ENCODE results near the gene PARVB. TPM values are rescaled to one million over a fixed set of nuclear protein-coding genes. Genes with fewer than 3 reads are reported as not detected.

PARVB gene
- total RNA-seq, 4 donors from 2014 or later, result 6.6 to 144 (median 30.1) TPM

DNA sequence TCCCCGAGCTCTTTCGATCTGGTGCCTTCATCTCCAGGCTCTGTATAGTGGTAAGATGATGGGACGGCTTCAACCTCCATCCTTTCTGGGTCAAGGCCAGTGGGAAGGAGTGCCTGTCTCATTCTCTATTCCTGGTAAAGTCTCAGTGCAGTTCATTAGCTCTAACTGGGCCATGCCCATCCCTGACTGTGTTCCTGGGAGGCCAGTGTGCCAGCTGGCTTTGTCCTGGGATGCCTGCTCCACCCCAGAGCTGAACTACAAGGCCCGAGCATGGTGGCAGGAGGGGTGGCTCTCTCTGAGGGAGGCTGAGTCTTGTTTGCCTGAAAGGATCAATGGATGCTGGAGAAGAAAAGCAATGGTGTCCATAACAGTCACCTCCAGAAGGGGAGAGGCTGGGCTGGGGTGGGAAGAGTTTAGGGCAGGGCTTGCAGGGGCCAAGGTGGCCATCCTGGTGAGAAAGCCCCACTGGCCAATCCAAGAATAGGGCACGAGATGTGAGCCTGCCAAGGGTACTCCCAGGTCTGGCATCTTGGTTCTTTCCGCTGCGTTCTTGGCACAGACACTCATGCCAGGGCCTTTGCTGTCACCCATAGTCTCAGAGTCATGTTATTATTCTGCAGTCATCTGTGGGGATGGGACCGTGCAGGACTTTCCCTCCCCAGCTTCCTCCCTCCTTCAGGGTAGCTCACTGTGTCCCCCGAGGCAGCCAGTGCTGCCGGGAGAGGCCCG is 60.1 kb downstream of the PARVB start:
- 89 to 100% methylated on average over 1 to 11 of the region's 11 CpGs for WGBS, 2 donors (ENCODE audit: low coverage in 1 of 2)
- Histone ChIP-seq H3K4me1 (peaks cover 0 to 28% (median 6%) of the 10 kb centered on the region in 4 donors), H3K27me3 (no peaks in the 10 kb centered on the region), H3K9me3 (no peaks in the 10 kb centered on the region), H3K27ac (no peak overlapping the region), H3K36me3 (no peaks in the 10 kb centered on the region), H3K4me3 (no peak overlapping the region)
- in situ Hi-C loops (cut with MboI; ENCODE audit: low pct_ligation_motif_present in 1 of 4, low pct_unique_long_range_greater_than_20kb in 1 of 4, low sequenced_read_pairs in 3 of 4) (loop anchor here in 3 of 4 donors (10.0 kb wide), 2 partner anchors 89 to 541 kb away; no protein-coding TSS in a partner anchor), intact Hi-C loops (cut with DNase I; ENCODE audit: low total_unique reads) (loop anchor here (5.0 to 10.0 kb wide), 3 partner anchors 92 to 543 kb away; no protein-coding TSS in a partner anchor)
- no peak for TF ChIP-seq POLR2AphosphoS5 (IDR thresholded peaks at IDR 0.05)
- TF ChIP-seq, protein P1, sequence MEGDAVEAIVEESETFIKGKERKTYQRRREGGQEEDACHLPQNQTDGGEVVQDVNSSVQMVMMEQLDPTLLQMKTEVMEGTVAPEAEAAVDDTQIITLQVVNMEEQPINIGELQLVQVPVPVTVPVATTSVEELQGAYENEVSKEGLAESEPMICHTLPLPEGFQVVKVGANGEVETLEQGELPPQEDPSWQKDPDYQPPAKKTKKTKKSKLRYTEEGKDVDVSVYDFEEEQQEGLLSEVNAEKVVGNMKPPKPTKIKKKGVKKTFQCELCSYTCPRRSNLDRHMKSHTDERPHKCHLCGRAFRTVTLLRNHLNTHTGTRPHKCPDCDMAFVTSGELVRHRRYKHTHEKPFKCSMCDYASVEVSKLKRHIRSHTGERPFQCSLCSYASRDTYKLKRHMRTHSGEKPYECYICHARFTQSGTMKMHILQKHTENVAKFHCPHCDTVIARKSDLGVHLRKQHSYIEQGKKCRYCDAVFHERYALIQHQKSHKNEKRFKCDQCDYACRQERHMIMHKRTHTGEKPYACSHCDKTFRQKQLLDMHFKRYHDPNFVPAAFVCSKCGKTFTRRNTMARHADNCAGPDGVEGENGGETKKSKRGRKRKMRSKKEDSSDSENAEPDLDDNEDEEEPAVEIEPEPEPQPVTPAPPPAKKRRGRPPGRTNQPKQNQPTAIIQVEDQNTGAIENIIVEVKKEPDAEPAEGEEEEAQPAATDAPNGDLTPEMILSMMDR (IDR thresholded peaks at IDR 0.05), result no peak
- TF ChIP-seq POLR2A (IDR thresholded peaks at IDR 0.05), result no peak
- TF ChIP-seq EP300 (IDR thresholded peaks at IDR 0.05; ENCODE audit: low read depth), result no peak
- DNase-seq, result no peak

DNA sequence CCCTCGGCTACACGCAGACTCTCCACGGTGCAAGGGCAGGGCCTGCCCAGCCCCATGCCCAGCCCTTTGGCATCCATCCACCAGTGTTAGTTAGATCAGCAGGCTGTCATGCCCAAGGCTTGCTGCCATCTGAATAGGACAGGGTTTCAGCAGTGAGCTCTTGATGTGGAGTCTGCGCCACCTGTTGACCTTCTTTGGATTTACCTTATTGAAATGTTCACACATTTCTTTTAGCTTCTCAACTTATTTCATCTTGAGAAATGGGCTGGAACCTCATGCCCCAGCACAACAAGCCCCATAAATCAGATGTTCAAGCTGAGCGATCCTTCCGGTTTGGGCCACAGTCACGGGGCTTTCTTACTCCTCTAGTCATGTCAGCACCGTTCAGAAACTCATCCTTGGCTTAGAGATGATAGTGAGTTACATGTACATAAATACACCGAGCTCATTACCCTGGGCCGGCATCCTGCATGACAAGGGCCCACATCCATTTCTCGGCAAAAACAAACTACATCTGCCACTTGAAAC is 61.7 kb downstream of the PARVB start:
- intact Hi-C loops (cut with DNase I; ENCODE audit: low total_unique reads) (loop anchor here (5.0 to 10.0 kb wide), 2 partner anchors 71 to 239 kb away; no protein-coding TSS in a partner anchor), in situ Hi-C loops (cut with MboI; ENCODE audit: low pct_ligation_motif_present in 1 of 4, low pct_unique_long_range_greater_than_20kb in 1 of 4, low sequenced_read_pairs in 3 of 4) (loop anchor here in 3 of 4 donors (5.0 to 10.0 kb wide), 3 partner anchors 89 to 539 kb away; no protein-coding TSS in a partner anchor)
- DNase-seq, result peak; percentile 72
- peak overlapping the region; percentile 39 to 68 (median 56) for H3K27ac ChIP-seq
- peaks cover 0 to 29% (median 6%) of the 10 kb centered on the region in 4 donors for H3K4me1 ChIP-seq
- 56% methylated on average over 11 of the region's 11 CpGs; no CpG with 5 or more reads in 1 of the 2 donors for WGBS, 2 donors (ENCODE audit: low coverage in 1 of 2)
- no peak overlapping the region for H3K4me3 ChIP-seq
- H3K36me3 ChIP-seq, result no peaks in the 10 kb centered on the region
- no peaks in the 10 kb centered on the region for H3K27me3 ChIP-seq
- TF ChIP-seq EP300 (IDR thresholded peaks at IDR 0.05; ENCODE audit: low read depth), result no peak
- TF ChIP-seq, protein P1 (IDR thresholded peaks at IDR 0.05), result peak; percentile 27 to 51 (median 36)
- no peaks in the 10 kb centered on the region for H3K9me3 ChIP-seq

DNA sequence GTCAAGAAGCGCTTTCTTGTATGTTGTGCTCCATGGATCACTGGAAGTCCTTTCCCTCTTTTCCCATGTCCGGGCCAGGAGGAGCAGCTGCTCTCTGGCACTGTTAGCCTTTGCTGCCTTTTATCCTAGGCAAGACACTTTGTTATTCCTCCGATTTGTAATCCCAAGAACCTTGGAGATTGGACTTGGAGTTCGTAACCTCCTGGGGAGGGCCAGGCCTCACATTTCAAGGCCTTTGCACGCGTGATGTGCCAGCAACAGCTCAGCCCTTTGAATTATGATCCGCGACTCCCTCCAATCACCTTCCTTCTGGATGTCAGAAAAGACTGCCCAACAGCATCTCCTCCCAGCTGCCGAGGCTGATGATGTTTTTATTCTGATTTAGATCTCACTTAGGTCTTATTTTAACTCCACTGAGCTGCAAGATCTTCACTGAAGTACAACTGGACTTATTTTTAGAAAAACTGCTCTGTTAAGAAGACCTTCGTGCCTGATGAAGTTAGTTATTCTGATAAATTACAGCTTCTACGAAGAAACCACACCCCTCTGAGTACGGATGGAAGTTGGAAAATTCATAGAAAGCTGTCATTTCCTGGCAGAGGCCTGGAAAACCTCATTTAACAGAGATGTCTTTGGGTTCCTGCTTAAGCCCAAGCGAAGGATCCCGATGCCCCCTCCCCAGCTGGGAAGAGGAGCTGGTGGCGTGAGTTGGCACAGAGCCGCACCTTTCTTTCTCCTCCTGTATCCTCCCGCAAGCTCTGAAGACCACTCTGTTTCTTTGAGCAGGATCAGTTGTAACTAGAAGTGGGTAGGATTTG is 62.4 kb downstream of the PARVB start:
- 49 to 59% methylated on average over 14 to 17 of the region's 17 CpGs for WGBS, 2 donors (ENCODE audit: low coverage in 1 of 2)
- no peaks in the 10 kb centered on the region for H3K36me3 ChIP-seq
- peak; percentile 25 for DNase-seq
- no peak overlapping the region for H3K4me3 ChIP-seq
- TF ChIP-seq, protein P1 (IDR thresholded peaks at IDR 0.05), result no peak
- TF ChIP-seq EP300 (IDR thresholded peaks at IDR 0.05; ENCODE audit: low read depth), result no peak
- TF ChIP-seq POLR2AphosphoS5 (IDR thresholded peaks at IDR 0.05), result peak in 1 of 3 donors; percentile 50
- no peak for TF ChIP-seq POLR2A (IDR thresholded peaks at IDR 0.05)
- no peaks in the 10 kb centered on the region for H3K9me3 ChIP-seq
- H3K27ac ChIP-seq, result peak overlapping the region; percentile 39 to 68 (median 56)
- intact Hi-C loops (cut with DNase I; ENCODE audit: low total_unique reads), result loop anchor here (5.0 to 10.0 kb wide), 2 partner anchors 71 to 238 kb away; no protein-coding TSS in a partner anchor
- in situ Hi-C loops (cut with MboI; ENCODE audit: low pct_ligation_motif_present in 1 of 4, low pct_unique_long_range_greater_than_20kb in 1 of 4, low sequenced_read_pairs in 3 of 4), result loop anchor here in 3 of 4 donors (5.0 to 10.0 kb wide), 3 partner anchors 89 to 538 kb away; no protein-coding TSS in a partner anchor
- no peaks in the 10 kb centered on the region for H3K27me3 ChIP-seq
- H3K4me1 ChIP-seq, result peaks cover 0 to 28% (median 6%) of the 10 kb centered on the region in 4 donors
